AG10803 (cell line): ENCODE data around the gene EXOC1L.

Source experiments
- DNase-seq: peaks from one replicate; pipeline ENCODE4 v3.0.0; 2010; ENCODE audit warnings: low read depth
- H3K4me3 ChIP-seq: 2 replicates; pipeline ENCODE4 v1.5.1; 2011; ENCODE audit warnings: mild to moderate bottlenecking, low read length, control low read depth
- TF ChIP-seq, protein P1 (sequence below): conservative IDR thresholded peaks from 2 replicates; pipeline ENCODE4 v1.5.1; 2011; ENCODE audit warnings: mild to moderate bottlenecking, low read length, control low read depth, inconsistent platforms

The EXOC1L gene

DNA sequence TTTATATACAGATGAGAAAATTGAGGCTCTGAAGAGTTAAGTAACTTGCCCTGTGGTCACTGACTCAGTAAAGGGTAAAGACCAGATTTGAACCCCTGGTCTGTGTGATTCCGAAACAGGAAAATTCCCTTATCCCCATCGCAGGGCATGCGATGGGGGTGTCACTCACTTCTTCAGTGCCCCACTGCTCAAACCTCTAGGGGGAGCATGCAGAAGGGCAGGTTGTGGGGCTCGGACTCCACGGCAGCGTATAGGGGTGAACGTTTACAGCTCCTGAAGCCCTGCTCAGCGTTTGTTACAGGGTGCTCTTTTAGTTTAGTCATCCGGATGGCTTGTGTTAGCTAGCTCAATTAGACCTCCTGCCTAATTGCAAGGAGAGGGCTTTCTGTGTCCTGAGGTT, 30.1 kb downstream of the EXOC1L start:
- no peak for DNase-seq
- H3K4me3 ChIP-seq, result no peak overlapping the region
- TF ChIP-seq, protein P1, sequence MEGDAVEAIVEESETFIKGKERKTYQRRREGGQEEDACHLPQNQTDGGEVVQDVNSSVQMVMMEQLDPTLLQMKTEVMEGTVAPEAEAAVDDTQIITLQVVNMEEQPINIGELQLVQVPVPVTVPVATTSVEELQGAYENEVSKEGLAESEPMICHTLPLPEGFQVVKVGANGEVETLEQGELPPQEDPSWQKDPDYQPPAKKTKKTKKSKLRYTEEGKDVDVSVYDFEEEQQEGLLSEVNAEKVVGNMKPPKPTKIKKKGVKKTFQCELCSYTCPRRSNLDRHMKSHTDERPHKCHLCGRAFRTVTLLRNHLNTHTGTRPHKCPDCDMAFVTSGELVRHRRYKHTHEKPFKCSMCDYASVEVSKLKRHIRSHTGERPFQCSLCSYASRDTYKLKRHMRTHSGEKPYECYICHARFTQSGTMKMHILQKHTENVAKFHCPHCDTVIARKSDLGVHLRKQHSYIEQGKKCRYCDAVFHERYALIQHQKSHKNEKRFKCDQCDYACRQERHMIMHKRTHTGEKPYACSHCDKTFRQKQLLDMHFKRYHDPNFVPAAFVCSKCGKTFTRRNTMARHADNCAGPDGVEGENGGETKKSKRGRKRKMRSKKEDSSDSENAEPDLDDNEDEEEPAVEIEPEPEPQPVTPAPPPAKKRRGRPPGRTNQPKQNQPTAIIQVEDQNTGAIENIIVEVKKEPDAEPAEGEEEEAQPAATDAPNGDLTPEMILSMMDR, result no peak

DNA sequence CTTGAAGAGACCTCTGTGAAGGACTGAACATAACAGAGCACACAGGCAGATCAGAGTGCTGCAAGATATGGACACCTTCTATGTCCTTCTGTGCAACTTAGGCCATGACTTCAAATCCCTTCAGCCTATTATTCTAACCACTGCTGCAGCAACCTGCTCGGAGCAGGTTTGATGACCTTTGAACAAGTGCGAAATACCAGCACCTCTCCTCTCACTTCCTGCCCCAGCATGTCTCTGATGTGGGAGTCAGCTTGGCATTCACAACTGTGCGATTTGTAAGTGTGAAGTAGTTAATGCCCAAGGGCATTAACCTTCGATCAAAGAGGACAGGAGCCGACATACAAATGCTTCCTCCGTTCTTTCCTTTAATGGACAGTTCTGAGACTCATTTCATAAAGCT, 32.3 kb downstream of the EXOC1L start:
- TF ChIP-seq, protein P1, result no peak
- no peak for DNase-seq
- H3K4me3 ChIP-seq, result no peak overlapping the region

DNA sequence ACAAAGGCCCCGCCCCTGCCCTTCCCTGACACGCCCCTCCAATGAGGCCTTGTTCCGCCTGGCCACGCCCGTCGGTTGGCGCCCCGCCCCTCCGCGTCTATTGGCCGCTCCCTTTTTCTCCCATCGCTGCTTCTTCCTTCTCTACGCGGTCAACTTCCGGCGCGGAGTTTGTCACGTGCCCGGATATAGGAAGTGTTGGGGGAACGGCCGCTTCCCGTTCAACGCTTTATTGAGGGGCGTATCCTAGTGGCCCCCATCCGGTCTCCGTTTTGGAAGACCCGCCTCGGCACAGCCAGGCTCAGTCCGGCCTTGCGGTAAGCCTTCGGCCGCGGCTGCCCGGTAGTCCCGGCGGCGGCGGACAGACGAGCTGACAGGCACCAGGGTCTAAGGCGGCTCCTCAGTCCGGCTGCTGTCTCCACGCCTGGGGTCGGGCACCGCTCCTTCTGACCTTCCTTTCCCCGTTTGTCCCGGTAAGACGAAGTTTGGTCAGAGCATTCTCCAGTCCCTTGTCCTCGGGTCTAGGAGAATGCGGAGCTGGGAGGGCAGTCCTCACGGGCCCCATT, 34.0 kb downstream of the EXOC1L start, which contains the start of gene EXOC1:
EXOC1 (plus strand) TSS at position 165 of the 563 bp plus-strand sequence. CDS start 4,676 bp downstream, outside the sequence.
- H3K4me3 ChIP-seq, result peak within 1 kb of the TSS; percentile 94
- DNase-seq, result peak; percentile 95
- TF ChIP-seq, protein P1, result no peak

DNA sequence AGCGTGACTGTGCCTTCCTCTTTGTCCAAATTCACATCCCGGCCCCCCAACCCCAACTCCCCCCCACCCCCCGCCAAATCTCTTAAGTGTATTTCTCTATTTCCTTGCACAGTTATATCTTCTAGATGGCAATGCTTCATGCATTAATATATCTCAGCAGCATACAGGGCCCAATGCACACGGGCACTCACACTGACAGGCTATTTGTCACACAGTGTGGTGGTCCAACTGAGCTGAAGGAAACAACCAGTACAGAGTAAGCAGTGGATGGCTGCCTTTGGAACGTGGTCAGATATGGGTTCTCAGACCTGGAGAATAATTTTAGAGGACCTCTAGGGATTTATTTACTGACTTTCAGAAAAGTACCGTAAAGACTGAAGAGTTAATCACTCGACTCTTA, 34.5 kb downstream of the EXOC1L start:
- H3K4me3 ChIP-seq, result peak overlapping the region; percentile 94
- TF ChIP-seq, protein P1, result no peak
- DNase-seq, result no peak

DNA sequence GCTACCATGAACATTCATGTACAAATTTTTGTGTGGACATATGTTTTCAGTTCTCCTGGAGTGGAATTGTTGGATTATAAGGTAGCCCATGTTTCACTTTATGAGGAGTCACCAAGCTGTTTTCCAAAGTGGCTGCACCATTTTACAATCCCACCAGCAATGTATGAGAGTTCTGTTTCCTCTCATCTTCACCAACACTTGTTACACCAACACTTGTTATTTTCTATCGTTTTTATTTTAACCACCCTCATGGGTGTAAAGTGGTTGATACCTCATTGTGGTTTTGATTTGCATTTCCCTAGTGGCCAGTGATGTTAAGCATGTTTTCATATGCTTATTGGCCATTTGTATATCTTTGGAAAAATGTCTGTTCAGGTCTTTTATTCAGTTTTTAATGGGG, 38.0 kb downstream of the EXOC1L start:
- TF ChIP-seq, protein P1, result no peak

DNA sequence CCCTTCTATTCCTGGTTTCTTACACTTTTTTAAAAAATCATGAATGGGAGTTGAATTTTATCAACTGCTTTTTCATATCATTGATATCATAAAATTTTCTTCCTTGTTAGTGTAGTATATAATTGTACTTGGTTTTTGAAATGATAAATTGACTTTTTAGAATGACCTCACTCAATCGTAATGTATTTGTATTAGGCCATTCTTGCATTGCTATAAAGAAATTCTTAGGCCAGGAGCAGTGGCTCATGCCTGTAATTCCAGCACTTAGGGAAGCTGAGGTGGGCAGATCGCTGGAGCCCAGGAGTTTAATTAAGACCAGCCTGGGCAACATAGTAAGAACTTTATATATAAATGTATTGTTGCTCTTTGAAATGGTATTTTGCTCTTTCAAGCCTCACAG, 40.1 kb downstream of the EXOC1L start:
- no peak for DNase-seq
- no peak overlapping the region for H3K4me3 ChIP-seq
- TF ChIP-seq, protein P1, result no peak

More for the DNA sequence above, 38.0 kb downstream of the EXOC1L start:
- H3K4me3 ChIP-seq, result no peak overlapping the region
- no peak for DNase-seq

DNA sequence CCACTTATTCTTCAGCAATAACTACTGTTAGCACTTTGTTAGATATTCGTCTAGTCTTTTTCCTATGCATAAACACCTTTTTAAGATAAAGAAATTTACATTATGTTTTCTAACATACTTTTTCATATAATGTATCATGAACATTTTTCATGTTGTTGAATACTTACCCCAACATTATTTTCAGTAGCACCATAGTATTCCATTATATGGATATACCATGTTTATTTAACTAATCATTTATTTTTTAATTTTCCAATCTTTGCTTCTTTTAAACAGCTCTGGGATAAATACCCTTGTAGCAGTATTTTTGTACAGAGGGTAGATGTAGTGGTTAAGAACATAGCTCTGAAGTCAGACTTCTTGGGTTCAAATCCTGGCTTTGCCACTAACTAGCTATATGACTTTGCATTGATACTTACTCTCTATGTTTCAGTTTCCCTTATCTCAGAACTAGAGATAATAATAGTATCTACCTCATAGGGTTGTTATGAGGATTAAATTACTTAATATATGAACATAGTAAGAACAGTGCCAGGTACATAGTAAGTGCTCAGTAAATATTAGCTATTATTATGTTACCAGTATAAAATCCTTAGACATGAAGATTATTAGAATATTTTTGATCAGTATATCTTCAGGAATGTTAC, 45.1 kb downstream of the EXOC1L start:
- no peak overlapping the region for H3K4me3 ChIP-seq
- no peak for DNase-seq
- TF ChIP-seq, protein P1, result no peak
